HG02678 (cell line): ENCODE results near the gene PLCB4.

Experiments used
- ATAC-seq: cut with Tn5 transposase; IDR thresholded peaks from one replicate; pipeline ENCODE4 v1.9.1; 2021; ENCODE audit warnings: mild to moderate bottlenecking, moderate library complexity; ENCODE audit not compliant: unreplicated experiment

PLCB4 gene

GRCh38 chr20:9416421-9416820, 347.5 kb downstream of the PLCB4 start:
- ATAC-seq, result no peak

- no peak for ATAC-seq
These were observed 348.8 kb downstream of the PLCB4 start for GRCh38 chr20:9417665-9418064.

- ATAC-seq, result no peak
These were observed 353.6 kb downstream of the PLCB4 start for GRCh38 chr20:9422321-9423057.

- ATAC-seq, result no peak
These were observed 355.7 kb downstream of the PLCB4 start for GRCh38 chr20:9424551-9424950.

GRCh38 chr20:9427430-9428291, 358.8 kb downstream of the PLCB4 start:
- ATAC-seq, result no peak

GRCh38 chr20:9428292-9428607, 359.4 kb downstream of the PLCB4 start:
- ATAC-seq, result no peak

- no peak for ATAC-seq
These were observed 370.9 kb downstream of the PLCB4 start for GRCh38 chr20:9439806-9440205.

GRCh38 chr20:9440892-9441291, 372.0 kb downstream of the PLCB4 start:
- no peak for ATAC-seq

- peak; percentile 83 for ATAC-seq
These were observed 373.1 kb downstream of the PLCB4 start for GRCh38 chr20:9441948-9442347.

- ATAC-seq, result peak; percentile 61
These were observed 374.0 kb downstream of the PLCB4 start for GRCh38 chr20:9442858-9443257.

- ATAC-seq, result no peak
These were observed 376.0 kb downstream of the PLCB4 start for GRCh38 chr20:9444921-9445320.

- no peak for ATAC-seq
These were observed 378.3 kb downstream of the PLCB4 start for GRCh38 chr20:9447182-9447581.

- ATAC-seq, result no peak
These were observed 384.3 kb downstream of the PLCB4 start for GRCh38 chr20:9453201-9453600.

- ATAC-seq, result no peak
These were observed 385.9 kb downstream of the PLCB4 start for GRCh38 chr20:9454791-9455190.

- no peak for ATAC-seq
These were observed 388.2 kb downstream of the PLCB4 start for GRCh38 chr20:9457136-9457535.

- ATAC-seq, result peak; percentile 44
These were observed 389.4 kb downstream of the PLCB4 start for GRCh38 chr20:9458138-9458796.

GRCh38 chr20:9460518-9460917, 391.6 kb downstream of the PLCB4 start:
- ATAC-seq, result no peak

GRCh38 chr20:9467995-9468394, 399.1 kb downstream of the PLCB4 start:
- ATAC-seq, result no peak

GRCh38 chr20:9474835-9475415, 406.0 kb downstream of the PLCB4 start:
- ATAC-seq, result no peak

GRCh38 chr20:9475456-9475855, 406.6 kb downstream of the PLCB4 start:
- no peak for ATAC-seq

GRCh38 chr20:9476174-9476573, 407.3 kb downstream of the PLCB4 start:
- no peak for ATAC-seq
